Measurements from ENCODE around the gene BTG1. TPM values are rescaled to one million over a fixed set of nuclear protein-coding genes. Genes with fewer than 3 reads are reported as not detected.
"Not testable (repeated sequence)": the region's sequence is repeated elsewhere in the genome, so short reads cannot be mapped to it uniquely, and the experiment has no call there.

BTG1 gene
- total RNA-seq, 2 donors from 2014 or later = 131 to 648 TPM

GRCh38 chr12:92142251-92142926, 3.3 kb downstream of the BTG1 start:
- H3K27me3 Mint-ChIP-seq = no peaks in the 10 kb centered on the region
- peak overlapping the region; percentile 87 for H3K27ac Mint-ChIP-seq
- H3K4me3 Mint-ChIP-seq = peak overlapping the region; percentile 100
- H3K36me3 Mint-ChIP-seq (ENCODE audit: low read depth) = peaks cover 99% of the 10 kb centered on the region
- H3K4me1 Mint-ChIP-seq = peaks cover 9% of the 10 kb centered on the region
- H3K9me3 Mint-ChIP-seq = no peaks in the 10 kb centered on the region
- no peak for ATAC-seq (replicated peaks)

GRCh38 chr12:92141591-92142121, 4.0 kb downstream of the BTG1 start:
- H3K36me3 Mint-ChIP-seq (ENCODE audit: low read depth) = peaks cover 100% of the 10 kb centered on the region
- H3K27ac Mint-ChIP-seq = peak overlapping the region; percentile 87
- no peaks in the 10 kb centered on the region for H3K27me3 Mint-ChIP-seq
- peaks cover 9% of the 10 kb centered on the region for H3K4me1 Mint-ChIP-seq
- no peak for ATAC-seq (replicated peaks)
- H3K4me3 Mint-ChIP-seq = peak overlapping the region; percentile 100
- no peaks in the 10 kb centered on the region for H3K9me3 Mint-ChIP-seq

- no peak for ATAC-seq (replicated peaks)
- H3K4me3 Mint-ChIP-seq = peak overlapping the region; percentile 100
- H3K9me3 Mint-ChIP-seq = no peaks in the 10 kb centered on the region
- peak overlapping the region; percentile 87 for H3K27ac Mint-ChIP-seq
- H3K36me3 Mint-ChIP-seq (ENCODE audit: low read depth) = peaks cover 100% of the 10 kb centered on the region
- peaks cover 15% of the 10 kb centered on the region for H3K4me1 Mint-ChIP-seq
- no peaks in the 10 kb centered on the region for H3K27me3 Mint-ChIP-seq
Observed at GRCh38 chr12:92140896-92141536, 4.6 kb downstream of the BTG1 start.

- H3K4me1 Mint-ChIP-seq = peaks cover 16% of the 10 kb centered on the region
- no peak for ATAC-seq (replicated peaks)
- peak overlapping the region; percentile 100 for H3K4me3 Mint-ChIP-seq
- H3K9me3 Mint-ChIP-seq = no peaks in the 10 kb centered on the region
- H3K27ac Mint-ChIP-seq = peak overlapping the region; percentile 87
- peaks cover 100% of the 10 kb centered on the region for H3K36me3 Mint-ChIP-seq (ENCODE audit: low read depth)
- no peaks in the 10 kb centered on the region for H3K27me3 Mint-ChIP-seq
Observed at GRCh38 chr12:92140156-92140555, 5.5 kb downstream of the BTG1 start.

- no peaks in the 10 kb centered on the region for H3K27me3 Mint-ChIP-seq
- peaks cover 100% of the 10 kb centered on the region for H3K36me3 Mint-ChIP-seq (ENCODE audit: low read depth)
- peaks cover 20% of the 10 kb centered on the region for H3K4me1 Mint-ChIP-seq
- peak overlapping the region; percentile 100 for H3K4me3 Mint-ChIP-seq
- H3K27ac Mint-ChIP-seq = peak overlapping the region; percentile 87
- no peak for ATAC-seq (replicated peaks)
- no peaks in the 10 kb centered on the region for H3K9me3 Mint-ChIP-seq
Observed at GRCh38 chr12:92139634-92140150, 6.0 kb downstream of the BTG1 start.

GRCh38 chr12:92138626-92139025, 7.0 kb downstream of the BTG1 start:
- peak overlapping the region; percentile 100 for H3K4me3 Mint-ChIP-seq
- H3K27me3 Mint-ChIP-seq = no peaks in the 10 kb centered on the region
- no peak for ATAC-seq (replicated peaks)
- H3K27ac Mint-ChIP-seq = peak overlapping the region; percentile 87
- H3K36me3 Mint-ChIP-seq (ENCODE audit: low read depth) = peaks cover 100% of the 10 kb centered on the region
- no peaks in the 10 kb centered on the region for H3K9me3 Mint-ChIP-seq
- peaks cover 31% of the 10 kb centered on the region for H3K4me1 Mint-ChIP-seq

- Mint-ChIP-seq H3K27ac (peak overlapping the region; percentile 87), H3K4me3 (peak overlapping the region; percentile 100), H3K27me3 (no peaks in the 10 kb centered on the region), H3K36me3 (ENCODE audit: low read depth) (peaks cover 100% of the 10 kb centered on the region), H3K4me1 (peaks cover 36% of the 10 kb centered on the region), H3K9me3 (no peaks in the 10 kb centered on the region)
- no peak for ATAC-seq (replicated peaks)
Observed at GRCh38 chr12:92138144-92138543, 7.5 kb downstream of the BTG1 start.

- ATAC-seq (replicated peaks) = peak; percentile 47
- H3K27me3 Mint-ChIP-seq = no peaks in the 10 kb centered on the region
- H3K9me3 Mint-ChIP-seq = no peaks in the 10 kb centered on the region
- peak overlapping the region; percentile 100 for H3K4me3 Mint-ChIP-seq
- H3K36me3 Mint-ChIP-seq (ENCODE audit: low read depth) = peaks cover 95% of the 10 kb centered on the region
- H3K4me1 Mint-ChIP-seq = peaks cover 42% of the 10 kb centered on the region
- peak overlapping the region; percentile 87 for H3K27ac Mint-ChIP-seq
Observed at GRCh38 chr12:92136965-92137721, 8.5 kb downstream of the BTG1 start.

- no peaks in the 10 kb centered on the region for H3K9me3 Mint-ChIP-seq
- H3K4me1 Mint-ChIP-seq = peaks cover 51% of the 10 kb centered on the region
- H3K4me3 Mint-ChIP-seq = peak overlapping the region; percentile 100
- H3K27ac Mint-ChIP-seq = peak overlapping the region; percentile 87
- H3K27me3 Mint-ChIP-seq = no peaks in the 10 kb centered on the region
- H3K36me3 Mint-ChIP-seq (ENCODE audit: low read depth) = peaks cover 95% of the 10 kb centered on the region
- ATAC-seq (replicated peaks) = no peak
Observed at GRCh38 chr12:92136026-92136730, 9.5 kb downstream of the BTG1 start.

GRCh38 chr12:92135541-92135940, 10.1 kb downstream of the BTG1 start:
- Mint-ChIP-seq H3K27ac (peak overlapping the region; percentile 87), H3K36me3 (ENCODE audit: low read depth) (peaks cover 95% of the 10 kb centered on the region), H3K4me1 (peaks cover 56% of the 10 kb centered on the region), H3K4me3 (peak overlapping the region; percentile 100)
- not testable (repeated sequence) for ATAC-seq (replicated peaks); H3K9me3 Mint-ChIP-seq; H3K27me3 Mint-ChIP-seq

GRCh38 chr12:92134638-92135274, 10.9 kb downstream of the BTG1 start:
- peak; percentile 68 for ATAC-seq (replicated peaks)
- Mint-ChIP-seq H3K27ac (peak overlapping the region; percentile 87), H3K36me3 (ENCODE audit: low read depth) (peaks cover 91% of the 10 kb centered on the region), H3K4me3 (peak overlapping the region; percentile 100), H3K27me3 (no peaks in the 10 kb centered on the region), H3K4me1 (peaks cover 56% of the 10 kb centered on the region), H3K9me3 (no peaks in the 10 kb centered on the region)

- no peaks in the 10 kb centered on the region for H3K27me3 Mint-ChIP-seq
- H3K27ac Mint-ChIP-seq = peak overlapping the region; percentile 87
- peaks cover 56% of the 10 kb centered on the region for H3K4me1 Mint-ChIP-seq
- peak overlapping the region; percentile 100 for H3K4me3 Mint-ChIP-seq
- H3K9me3 Mint-ChIP-seq = no peaks in the 10 kb centered on the region
- H3K36me3 Mint-ChIP-seq (ENCODE audit: low read depth) = peaks cover 91% of the 10 kb centered on the region
- peak; percentile 11 for ATAC-seq (replicated peaks)
Observed at GRCh38 chr12:92133795-92134637, 11.6 kb downstream of the BTG1 start.

- Mint-ChIP-seq H3K36me3 (ENCODE audit: low read depth) (peaks cover 91% of the 10 kb centered on the region), H3K4me1 (peaks cover 56% of the 10 kb centered on the region), H3K9me3 (no peaks in the 10 kb centered on the region), H3K27ac (peak overlapping the region; percentile 87), H3K27me3 (no peaks in the 10 kb centered on the region), H3K4me3 (peak overlapping the region; percentile 100)
- ATAC-seq (replicated peaks) = no peak
Observed at GRCh38 chr12:92133171-92133570, 12.5 kb downstream of the BTG1 start.
